GM19240 (cell line): ENCODE data around the gene CD99L2.

Source experiments
- DNase-seq: peaks from one replicate; pipeline ENCODE4 v3.0.0; 2011; ENCODE audit warnings: low spot score; ENCODE audit not compliant: insufficient read length

Gene CD99L2

DNA sequence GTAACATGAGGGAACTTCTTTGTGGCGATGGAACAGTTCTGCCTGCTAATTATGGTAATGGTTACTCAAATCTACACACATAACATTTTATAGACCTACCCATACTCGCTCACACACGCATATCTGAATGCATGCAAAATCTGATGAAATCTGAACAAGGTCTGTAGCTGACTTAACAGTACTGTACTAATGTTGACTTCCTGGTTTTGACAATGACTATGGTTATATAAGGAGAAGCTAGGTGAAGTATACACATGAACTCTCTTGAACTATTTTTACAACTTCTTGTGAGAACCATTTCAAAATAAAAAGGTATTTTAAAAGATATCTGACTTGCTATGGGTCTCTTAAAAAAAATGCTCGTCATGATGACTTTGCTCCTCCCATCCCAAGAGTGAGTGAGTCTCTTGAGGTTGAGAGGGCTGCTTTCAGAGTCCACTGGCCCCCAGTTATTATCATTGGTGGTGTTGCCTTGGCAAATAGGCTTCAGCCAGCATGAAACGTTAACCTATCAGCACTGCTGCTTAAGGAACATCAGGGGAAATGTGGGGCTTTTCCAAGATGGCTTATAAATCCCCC is 105.4 kb downstream of the CD99L2 start:
- no peak for DNase-seq

DNA sequence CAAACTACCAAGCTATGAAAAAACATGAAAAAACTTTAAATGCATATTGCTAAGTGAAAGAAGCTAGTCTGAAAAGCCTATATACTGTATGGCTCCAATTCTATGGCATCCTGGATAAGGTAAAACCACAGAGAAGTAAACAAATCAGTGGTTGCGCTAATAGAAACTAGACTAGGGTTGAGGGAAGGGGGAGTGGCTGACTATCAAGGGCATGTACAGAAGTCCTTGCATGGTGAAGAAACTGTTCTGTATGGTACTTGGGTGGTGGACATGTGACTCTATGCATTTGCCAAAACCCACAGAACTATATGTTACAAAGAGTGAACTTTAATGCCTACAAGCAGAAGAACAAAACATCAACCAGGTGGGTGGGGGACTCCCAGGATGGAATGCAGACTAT is 108.4 kb downstream of the CD99L2 start:
- DNase-seq = no peak

DNA sequence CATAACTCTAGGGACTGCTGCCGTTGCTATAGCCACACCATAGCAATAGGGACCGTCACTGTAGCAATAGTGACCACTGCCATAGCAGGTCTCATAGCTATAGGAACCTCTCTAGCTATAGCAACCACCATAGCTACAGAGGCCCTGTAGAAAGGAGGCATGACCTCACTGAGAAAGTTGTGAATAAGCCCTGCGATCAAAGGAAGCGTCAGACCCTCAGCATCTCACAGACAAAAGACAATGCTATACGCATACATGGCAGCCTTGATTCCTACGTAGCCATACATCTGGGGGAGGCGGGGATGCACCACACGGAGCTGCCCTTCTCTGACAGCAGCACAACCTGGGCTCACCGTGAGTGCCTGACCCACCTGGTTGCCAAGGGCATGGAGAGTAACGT is 116.8 kb downstream of the CD99L2 start:
- no peak for DNase-seq

DNA sequence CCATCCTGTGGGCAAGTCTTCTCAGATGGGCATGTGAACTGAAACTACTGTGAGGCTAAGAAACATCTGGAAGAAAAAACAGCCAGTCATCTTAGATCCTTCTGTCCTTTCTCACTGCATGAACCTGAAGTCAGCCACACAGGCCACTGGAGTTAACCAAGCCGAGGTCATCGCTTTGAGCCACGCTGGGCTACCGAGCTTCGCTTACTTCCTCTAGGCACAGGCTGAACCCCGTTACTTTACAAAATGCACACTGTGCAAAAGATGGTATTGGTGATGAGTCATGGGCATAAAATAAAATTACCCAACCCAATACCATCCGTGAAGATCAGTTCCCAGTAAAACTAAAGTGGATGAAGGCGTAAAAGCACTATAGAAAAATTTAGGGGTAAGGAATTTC is 119.1 kb downstream of the CD99L2 start:
- no peak for DNase-seq

- no peak for DNase-seq
Measured at GRCh38 chrX:150777328-150777992, 121.0 kb downstream of the CD99L2 start.

GRCh38 chrX:150775569-150776350 is 122.7 kb downstream of the CD99L2 start:
- no peak for DNase-seq

DNA sequence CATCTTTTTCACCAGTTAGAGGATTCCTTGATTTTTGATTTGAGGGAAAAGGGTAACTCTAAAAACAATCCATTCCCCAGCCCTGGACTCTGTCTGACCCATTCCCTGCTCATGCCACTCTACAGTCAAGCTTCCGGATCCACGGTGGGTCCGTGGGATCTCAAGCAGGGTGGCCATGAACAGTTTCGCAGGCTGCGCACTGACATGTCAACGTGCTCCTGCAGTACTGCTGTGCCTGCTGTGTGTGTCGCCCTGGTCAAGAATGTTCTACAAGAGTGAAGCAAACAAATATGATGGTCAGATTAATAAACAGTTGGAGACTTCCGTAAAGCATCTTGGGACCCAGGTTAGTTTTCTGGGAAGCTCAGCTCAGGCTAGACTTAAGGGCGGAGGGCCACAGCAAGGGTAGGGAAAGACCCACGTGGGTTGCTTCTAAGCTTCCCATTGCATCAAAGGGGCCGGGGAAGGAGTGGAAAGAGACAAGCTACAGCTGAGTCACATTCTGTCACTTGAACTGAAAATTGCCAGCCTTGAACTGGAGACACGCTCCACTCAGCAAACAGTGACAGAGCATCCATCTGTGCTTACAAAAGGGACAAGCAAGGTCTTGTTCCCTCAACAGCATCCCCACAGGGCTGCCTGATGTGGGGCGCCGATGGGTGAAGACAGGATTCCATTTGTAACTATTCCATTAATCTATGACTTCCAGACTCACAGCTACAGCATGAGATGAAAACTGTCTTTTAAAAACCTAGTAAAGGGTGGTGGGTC is 123.5 kb downstream of the CD99L2 start:
- DNase-seq = no peak

GRCh38 chrX:150773634-150774033 is 124.8 kb downstream of the CD99L2 start:
- no peak for DNase-seq

DNA sequence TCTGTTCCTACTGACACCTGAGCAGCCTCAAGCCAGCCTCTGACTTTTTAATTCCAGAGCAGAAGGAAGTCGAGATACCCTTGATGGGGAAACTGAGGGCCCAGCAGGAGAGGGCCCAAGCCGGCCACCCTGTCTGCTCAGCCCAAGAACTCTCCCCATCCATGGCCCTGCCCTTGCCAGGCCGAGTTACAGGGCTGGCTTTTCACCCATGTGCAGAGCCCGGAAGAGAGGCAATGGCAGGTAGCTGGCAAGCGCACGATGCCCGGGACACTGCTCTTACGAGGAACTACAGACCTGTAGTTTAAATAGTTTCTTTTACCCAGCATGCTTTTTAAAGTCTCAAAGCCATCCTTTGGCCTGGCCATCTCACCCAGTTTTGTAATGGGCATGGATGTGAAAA is 125.4 kb downstream of the CD99L2 start:
- no peak for DNase-seq

DNA sequence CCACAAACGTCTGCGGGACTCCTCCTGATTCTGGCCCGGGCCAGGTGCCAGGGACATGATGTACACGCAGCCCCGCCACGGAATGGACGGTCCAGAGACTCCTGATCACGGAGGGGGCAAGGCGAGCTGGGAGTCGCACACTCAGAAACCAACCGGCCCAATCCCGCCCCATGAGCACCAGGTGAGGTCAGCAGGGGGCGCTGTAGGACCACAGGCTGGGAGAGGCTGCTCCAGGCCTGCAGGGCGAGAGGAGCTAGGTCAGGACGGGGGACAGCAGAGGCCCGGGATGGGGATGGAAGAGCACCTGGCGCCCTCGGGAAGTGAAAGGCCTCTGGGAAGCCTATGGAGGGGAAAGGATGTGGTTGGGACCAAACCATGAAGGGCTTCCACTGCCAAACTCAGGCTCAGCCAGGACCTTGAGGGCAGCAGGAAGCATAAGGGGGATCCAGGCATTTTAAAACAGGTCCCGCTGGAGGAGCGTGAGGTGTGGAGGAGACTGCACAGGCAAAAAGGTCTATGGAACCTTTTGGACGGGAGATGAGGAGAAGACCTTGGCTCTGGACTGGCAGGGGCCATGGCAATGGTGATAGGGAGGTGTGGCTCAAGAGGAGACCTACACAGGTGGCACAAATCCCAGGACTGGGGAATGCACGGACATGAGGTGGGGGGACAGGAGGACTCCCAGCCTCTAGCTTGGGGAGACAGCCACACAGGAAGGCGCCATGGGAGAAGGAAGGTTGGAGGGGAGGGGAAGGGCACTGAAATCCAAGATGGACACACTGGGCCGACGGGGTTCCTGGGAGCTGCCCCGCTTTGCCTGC is 126.1 kb downstream of the CD99L2 start:
- peak; percentile 53 for DNase-seq

DNA sequence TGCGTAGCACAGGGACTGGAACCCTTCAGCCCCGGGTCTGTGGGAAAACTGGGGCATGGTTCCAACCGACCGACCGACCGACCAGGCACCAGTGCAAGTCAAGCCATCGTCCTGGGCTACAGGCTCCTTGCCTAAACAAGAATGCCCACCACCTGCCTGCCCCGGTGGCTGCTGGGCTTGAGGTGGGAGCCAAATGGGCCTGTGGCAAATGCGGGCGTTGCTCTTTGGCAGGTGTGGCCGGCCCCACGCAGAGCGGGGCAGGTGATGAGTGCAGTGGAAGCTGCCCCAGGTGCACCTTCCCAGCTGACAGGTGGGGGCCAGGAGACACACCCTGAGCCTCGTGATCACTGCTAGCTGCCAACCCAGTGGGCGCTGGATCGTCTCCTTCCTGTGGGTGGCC is 127.4 kb downstream of the CD99L2 start:
- DNase-seq = no peak

DNA sequence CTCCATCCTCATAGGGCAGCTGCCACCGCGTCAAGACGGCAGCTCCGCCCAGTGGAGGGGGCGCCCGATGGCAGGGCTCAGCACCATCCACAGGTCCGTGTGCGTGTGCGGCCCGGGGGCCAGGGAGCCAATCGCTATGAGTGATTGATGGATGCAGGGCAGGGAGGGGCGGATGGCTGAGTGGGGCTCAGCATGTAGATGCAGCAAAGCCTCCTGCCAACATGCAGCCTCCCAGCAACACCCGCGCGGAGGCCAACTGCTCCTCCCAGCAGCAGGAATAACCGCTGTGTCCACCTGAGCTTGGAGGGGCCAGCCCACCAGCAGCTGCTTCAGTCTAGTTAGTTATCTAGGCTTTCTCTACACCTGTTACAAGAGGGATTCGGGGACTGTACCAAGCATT is 127.8 kb downstream of the CD99L2 start:
- no peak for DNase-seq

DNA sequence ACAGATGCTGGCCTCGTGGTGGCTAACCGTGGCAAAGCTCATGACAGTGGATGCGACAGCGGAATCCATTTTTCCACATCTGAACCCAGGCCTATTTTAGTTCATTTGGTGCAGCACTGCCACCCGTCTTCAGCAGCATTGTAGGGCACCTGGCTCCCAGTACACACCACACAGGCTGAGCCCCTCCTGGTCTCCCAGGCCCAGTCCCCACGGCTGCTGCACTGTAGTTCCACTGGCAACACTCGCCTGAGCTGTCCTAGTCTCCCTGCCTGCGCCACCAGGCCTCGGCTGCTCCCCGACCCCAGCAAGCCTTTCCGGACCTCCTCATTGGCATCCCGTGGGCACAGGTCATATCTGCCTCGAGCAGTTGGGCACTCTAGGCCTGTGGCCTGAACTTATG is 129.1 kb downstream of the CD99L2 start:
- no peak for DNase-seq

- no peak for DNase-seq
Measured at GRCh38 chrX:150768580-150769190, 129.8 kb downstream of the CD99L2 start.

DNA sequence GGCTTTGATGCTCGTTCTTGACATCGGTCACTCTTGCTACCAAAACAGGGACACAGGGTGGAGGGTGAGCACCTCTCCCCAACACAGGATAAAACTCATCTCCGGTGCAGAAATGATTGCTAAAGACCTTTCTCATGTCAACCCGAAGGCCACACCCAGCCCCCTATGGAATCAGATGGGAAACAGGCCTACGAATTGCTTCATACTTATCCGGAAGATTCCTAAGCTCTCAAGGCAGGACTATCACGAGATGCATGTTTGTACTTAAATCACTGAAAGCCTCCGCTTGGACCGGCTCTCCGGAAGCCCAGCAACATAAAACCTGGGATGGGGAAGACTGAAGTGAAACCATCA is 130.4 kb downstream of the CD99L2 start:
- DNase-seq = no peak

GRCh38 chrX:150767475-150768131 is 130.9 kb downstream of the CD99L2 start:
- DNase-seq = no peak

DNA sequence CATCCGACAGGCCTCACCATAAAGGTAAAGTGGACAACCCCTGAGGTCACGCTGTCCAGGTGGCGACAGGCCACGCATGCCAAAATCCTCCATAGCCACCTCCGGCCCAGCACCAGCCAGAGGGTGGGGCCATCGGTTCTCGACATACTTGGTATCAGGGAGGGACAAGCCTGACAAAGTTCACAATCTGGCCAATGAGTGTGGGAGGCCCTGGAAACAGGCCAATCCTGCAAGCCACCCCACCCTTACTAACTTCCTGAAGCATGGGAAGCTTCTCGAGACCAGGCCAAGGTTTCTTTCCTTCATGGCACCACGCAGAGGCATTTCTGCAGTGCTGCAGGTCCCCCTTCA is 131.4 kb downstream of the CD99L2 start:
- no peak for DNase-seq

- DNase-seq = no peak
Measured at GRCh38 chrX:150766351-150767044, 132.0 kb downstream of the CD99L2 start.

DNA sequence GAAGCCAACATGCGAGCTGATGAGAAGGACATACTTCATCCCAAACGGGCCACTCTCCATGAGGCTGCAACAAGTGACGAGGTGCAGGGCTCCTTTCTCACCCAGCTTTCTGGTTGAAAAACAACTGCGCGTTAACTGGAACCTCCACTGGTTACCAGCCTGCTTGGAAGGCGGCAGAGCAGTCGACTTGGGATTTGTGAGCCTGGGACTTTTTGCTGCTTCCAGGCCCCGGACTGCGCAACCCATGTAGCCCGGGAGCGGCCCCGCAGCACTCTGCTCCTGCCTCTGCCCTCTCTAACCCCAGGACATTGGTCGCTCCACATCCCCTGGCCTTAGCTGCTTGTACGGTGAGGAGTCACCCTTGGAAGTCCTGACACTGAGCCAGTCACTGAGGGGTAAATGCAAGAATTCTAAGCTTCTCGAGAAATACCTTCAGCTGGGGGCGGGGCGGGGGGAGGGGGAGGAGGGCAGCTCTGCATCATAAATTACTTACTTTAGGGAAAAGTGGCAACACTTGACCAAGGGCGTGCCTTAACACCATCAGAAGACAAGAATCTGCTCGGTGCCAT is 132.6 kb downstream of the CD99L2 start:
- DNase-seq = no peak
